Stimulated activated CD4-positive, alpha-beta T cell treated with anti-CD3 and anti-CD28 coated beads, Interleukin-12 subunit alpha, Interleukin-12 subunit beta, amount 100 ng/mL, for 48 hours (primary cell): ENCODE data around the gene ANKRD11.
"Not testable (repeated sequence)": the region's sequence is repeated elsewhere in the genome, so short reads cannot be mapped to it uniquely, and the experiment has no call there.

Experiments
- DNase-seq, 3 donors: peaks; one replicate each; pipeline ENCODE4 v3.0.0-alpha.2; 2020; ENCODE audit warnings: low read depth in 2 of 3, low spot score in 1 of 3

ANKRD11 gene

DNA sequence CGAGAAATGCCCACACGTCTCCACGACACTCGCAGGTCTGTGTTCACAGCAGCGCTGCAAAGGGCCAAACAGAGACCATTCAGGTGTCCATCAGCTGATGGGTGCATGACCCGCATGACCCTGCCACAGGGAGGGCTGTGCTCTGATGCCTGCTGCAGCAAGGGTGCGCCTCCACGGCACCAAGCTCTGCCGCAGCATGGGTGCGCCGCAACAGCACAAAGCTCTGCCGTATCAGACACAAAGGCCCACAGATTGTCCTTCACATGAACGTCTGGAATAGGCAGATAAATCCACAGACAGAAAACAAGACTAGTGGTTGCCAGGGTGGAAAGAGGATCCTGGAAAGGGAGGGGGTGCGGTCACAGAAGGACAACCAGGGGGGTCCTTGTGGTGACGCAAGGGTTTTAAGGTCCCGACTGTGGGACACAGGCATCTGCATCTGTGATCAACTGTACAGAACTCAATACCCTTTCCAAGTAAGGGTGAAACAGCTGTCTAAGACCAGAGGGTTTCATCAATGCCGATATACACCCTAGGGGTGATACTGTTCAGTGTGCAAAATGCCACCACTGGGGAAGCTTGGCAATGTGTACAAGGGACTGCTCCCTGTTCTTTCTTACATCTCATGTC, 121.0 kb downstream of the ANKRD11 start:
- DNase-seq = no peak

DNA sequence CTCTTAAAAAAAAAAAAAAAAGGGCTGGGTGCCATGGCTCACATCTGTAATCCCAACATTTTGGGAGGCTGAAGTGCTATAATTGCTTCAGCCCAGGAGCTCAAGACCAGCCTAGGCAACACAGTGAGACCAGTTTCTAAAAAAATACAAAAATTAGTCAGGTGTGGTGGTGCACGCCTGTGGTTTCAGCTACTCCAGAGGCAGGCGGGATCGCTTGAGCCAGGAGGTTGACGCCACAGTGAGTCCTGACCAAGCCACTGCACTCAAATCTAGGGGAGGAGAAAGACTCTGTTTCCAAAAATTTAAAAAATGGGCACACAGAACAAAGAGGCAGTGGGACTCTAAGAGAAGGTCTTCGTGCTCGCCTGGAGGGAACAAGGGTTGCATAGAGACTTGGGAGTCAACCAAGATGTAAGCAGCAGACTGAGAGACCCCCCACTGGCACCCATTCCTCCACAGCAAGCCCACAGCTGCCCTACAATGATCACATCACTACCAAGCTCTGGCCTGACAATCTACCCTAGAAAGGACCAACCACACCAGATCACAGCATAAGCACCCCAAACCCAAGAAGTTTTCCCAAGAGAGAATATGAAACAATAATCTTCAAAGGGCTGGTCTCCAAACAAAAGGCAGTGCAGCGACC, 121.6 kb downstream of the ANKRD11 start:
- no peak for DNase-seq

DNA sequence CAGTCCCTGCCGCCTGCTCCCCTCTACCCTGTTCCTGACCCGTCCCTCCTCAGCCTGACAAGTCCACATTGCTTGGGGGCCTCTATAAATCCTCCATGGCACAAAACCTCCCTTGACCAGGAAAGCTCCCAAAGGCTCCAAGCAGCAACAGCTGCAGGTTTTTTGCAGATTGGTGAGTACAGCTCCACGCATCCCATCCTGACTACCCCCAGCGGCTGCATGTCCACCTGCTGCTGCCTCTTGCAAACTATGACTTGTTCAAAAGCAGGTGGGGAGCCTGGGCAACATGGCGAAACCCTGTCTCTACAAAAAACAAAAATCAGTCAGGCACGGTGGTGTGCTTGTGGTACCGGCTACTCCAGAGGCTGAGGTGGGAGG, 122.8 kb downstream of the ANKRD11 start:
- no peak for DNase-seq

- no peak for DNase-seq
These were observed 123.5 kb downstream of the ANKRD11 start for GRCh38 chr16:89366561-89367537.

DNA sequence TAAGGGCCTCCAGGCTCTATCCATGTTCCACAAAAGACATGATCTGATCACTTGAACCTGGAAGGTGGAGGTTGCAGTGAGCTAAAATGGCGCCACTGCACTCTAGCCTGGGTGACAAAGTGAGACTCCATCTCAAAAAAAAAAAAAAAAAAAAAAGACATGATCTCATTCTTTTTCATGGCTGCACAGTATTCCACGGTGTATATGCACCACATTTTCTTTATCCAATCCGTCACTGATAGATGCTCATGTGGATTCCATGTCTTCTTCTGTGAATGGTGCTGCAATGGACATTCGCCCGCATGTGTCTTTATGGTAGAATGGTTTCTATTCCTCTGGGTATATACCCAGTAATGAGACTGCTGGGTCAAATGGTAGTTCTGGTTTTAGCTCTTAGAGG, 124.4 kb downstream of the ANKRD11 start:
- no peak for DNase-seq

DNA sequence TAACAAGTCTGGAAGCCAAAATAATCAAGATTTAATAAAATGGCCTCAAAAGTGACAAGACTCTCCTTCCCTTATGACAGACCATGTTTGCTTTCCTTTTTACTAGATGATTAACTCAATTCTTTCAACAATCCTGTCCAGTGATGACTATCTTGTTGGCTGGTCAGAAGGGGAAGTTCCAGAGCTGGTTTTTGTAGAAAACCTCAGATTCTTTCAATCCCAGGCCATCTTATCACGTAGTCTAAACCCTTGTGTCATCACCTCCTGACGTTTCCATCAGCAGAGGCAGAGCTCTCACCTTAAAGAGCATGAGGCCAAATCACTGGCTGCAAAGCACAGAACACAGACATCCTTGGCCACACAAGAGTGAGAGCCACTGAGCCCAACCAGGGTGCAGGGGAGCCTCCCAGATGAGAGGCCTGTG, 125.3 kb downstream of the ANKRD11 start:
- no peak for DNase-seq

GRCh38 chr16:89364606-89365005, 125.8 kb downstream of the ANKRD11 start:
- DNase-seq = no peak

GRCh38 chr16:89363621-89364393, 126.6 kb downstream of the ANKRD11 start:
- peak in 1 of 3 donors; percentile 40 for DNase-seq

DNA sequence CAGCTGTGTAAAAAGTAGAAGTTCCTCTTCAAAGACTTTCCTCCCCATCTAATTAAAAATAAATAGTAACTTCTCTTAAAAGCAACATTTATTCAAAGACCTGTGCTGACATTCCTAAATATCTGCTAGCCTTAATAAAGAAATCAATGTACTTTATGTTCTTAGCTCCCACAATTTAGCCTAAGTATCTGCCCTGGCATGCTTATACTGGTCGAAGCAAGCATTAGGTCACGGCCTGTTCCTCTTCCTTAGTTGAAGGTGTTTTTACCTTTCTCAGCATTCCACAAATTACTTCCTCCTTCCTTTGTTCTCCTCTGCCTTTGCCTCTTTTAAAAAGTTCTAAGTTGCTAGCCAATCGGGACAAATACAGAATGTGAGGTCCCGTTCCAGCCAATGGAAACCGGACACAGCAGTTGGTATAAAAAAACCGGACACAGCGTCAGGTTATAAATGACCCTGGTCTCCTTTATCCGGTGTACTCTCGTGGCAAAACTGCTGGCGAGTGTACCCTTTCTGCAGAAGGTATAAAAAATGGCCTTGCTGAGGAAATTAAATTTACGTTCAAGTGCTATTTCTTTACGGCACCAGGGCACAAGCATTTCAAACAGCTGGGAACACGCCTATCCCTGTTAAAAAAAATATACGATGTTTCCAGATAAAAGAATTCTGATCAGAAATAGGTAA, 127.7 kb downstream of the ANKRD11 start:
- DNase-seq = not testable (repeated sequence)

- DNase-seq = no peak
These were observed 128.4 kb downstream of the ANKRD11 start for GRCh38 chr16:89361751-89362539.

- peak; percentile 56 to 64 (median 61) for DNase-seq
These were observed 129.5 kb downstream of the ANKRD11 start for GRCh38 chr16:89360760-89361435.

DNA sequence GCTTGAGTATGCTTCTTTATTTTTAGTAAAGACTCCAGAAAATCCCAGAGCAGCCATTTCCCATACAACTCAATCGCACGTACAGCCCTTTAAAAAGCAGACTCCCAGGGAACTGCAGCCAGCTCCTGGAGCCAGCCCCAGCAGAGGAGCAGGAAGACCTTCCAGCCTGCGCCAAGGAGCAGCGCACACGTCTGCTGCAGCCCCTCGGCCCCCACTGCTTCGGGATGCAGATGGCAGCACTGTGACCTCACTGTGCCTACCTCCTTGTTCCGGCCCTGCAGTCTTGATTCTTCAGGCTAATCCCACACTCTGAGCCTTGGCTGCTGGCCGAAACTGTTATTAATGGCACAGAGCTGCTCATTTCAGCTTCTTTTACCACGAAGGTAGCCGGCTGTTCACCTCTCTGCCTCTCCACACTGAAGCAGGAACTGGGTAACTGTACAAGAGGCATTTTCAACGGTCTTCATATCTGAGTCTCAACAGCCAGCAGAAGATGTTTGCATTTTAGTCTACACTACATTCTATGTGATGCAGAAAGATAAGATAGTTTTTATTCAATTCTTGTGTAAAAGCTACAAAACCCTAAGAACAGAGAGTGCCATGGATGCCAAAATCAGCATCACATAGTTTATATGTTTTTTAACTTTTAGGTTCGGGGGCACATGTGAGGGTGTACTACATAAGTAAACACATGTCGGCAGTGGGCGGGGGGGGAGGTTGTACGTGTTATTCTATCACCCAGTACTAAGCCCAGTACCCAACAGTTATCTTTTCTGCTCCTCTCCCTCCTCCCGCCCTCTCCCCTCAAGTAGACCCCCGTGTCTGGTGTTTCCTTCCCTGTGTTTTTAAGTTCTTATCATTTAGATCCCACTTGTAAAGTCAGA, 130.9 kb downstream of the ANKRD11 start:
- DNase-seq = no peak

DNA sequence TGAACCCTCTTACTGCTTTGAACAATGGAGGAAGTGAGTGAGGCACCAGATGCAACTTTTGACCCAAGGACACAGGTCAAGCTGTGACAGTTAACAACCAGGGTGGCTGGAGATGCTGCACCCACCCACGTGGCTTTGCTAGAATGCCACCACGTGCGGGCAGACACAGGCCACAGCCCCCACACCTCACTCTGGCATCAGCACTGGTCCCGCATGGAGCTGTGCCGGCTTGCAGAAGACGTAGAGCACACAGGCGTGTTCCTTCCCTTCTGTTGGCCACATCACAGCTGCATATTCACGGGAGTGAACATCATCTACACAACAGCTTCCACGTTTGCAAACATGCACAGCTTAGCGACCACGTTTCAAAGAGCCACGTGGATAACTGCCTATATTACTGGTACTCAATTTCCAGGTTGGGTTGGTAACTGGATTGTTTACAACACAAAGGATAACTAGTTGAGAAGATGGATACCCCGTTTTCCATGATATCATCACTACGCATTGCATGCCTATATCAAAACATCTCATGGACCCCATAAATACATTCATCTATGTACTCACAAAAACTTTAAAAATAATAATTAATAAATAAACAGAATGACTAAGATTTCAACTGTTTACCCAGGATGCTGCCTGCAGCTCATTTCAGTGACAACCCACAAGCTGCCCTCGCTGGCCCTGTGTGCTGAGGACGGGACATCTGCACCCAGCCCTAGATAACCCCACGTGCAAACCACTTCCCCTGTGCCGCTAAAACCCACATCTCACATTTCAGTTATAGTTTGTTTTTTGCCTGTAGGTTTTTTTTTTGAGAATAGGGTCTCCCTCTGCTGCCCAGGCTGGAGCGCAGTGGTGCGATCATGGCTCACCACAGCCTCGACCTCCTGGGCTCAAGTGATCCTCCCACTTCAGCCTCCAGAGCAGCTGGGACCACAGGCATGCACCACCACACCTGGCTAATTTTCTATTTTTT, 132.0 kb downstream of the ANKRD11 start:
- no peak for DNase-seq

- DNase-seq = peak; percentile 44 to 62 (median 57)
These were observed 133.1 kb downstream of the ANKRD11 start for GRCh38 chr16:89357055-89357816.

DNA sequence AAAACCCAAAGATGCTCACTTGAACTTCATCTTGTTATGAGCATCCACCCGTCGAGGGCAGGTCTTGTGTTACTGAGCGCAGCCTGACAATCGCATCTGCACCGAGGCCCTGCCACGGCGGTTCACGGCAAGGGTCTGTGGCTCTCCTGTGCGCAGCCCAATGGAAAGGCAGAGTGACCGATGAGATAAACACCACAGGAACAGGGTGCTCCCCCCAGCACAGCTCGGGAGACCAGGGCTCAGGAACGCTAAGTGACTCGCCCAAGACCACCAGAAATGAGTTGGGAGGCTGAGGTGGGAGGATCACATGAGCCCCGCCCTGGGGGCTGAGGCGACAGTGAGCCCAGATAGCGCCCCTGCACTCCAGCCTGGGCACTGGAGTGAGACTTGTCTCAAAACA, 134.7 kb downstream of the ANKRD11 start:
- no peak for DNase-seq

DNA sequence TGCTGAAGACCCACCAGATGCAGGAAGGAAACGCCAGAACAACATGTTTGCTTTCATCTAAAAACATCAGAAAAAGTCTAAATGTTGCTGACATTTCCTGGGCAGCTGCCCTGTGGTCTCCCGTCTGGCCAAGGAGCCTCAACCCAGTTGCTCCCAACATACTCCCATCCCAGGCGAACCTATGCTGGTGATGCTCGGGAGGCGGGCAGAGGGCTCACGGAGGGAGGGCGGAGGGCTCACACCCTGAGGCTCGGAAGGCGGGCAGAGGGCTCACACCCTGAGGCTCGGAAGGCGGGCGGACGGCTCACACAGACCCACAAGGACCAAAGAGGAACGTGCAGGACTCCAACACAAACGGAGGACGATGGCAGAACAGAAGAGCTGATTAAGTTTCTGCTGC, 135.4 kb downstream of the ANKRD11 start:
- DNase-seq = no peak
